Suprapubic skin (tissue), 4 donors: ENCODE results near the gene CNTFR.

Source experiments
- CTCF ChIP-seq, 2 donors: fragments of 200-600 bp in 1 of 2; fragments of 450-650 bp in 1 of 2; sonication (generic) in 1 of 2; IDR thresholded peaks; one replicate each; pipeline ENCODE4 v1.5.1; 2016 to 2019; ENCODE audit warnings: antibody characterized with exemption in 2 of 2, mild to moderate bottlenecking in 1 of 2, moderate library complexity in 1 of 2
- EP300 ChIP-seq: sonication (generic); formaldehyde crosslinking; IDR thresholded peaks from one replicate; pipeline ENCODE4 v1.6.1; 2017; ENCODE audit warnings: antibody characterized with exemption
- POLR2A ChIP-seq, 2 donors: fragments of 450-650 bp; IDR thresholded peaks; one replicate each; pipeline ENCODE4 v1.6.1; 2017; ENCODE audit warnings: antibody characterized with exemption in 2 of 2, mild to moderate bottlenecking in 2 of 2, moderate library complexity in 2 of 2
- POLR2AphosphoS5 ChIP-seq, 3 donors: sonication (generic); formaldehyde crosslinking; IDR thresholded peaks; one replicate each; pipeline ENCODE4 v1.6.1; 2017; ENCODE audit warnings: antibody characterized with exemption in 3 of 3

GRCh38 chr9:34502891-34503290 is 86.6 kb downstream of the CNTFR start:
- TF ChIP-seq CTCF (IDR thresholded peaks at IDR 0.05) (no peak), POLR2AphosphoS5 (IDR thresholded peaks at IDR 0.05) (no peak), POLR2A (IDR thresholded peaks at IDR 0.05) (no peak), EP300 (no peak)
